ENCODE results near the gene GPR37L1.

DNA sequence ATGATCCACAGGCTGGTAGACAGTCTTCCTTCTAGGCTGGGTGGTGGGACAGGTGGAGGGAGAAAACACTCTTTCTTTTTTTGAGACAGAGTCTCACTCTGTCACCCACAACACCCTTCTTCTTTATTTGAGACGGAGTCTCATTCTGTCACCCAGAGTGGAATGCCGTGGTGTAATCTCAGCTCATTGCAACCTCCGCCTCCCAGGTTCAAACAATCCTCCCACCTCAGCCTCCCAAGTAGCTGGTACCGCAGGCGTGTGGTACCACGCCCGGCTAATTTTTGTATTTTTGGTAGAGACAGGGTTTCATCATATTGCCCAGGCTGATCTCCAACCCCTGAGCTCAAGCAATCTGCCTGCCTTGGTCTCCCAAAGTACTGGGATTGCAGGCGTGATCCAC is 2.9 kb downstream of the GPR37L1 start:
- TF ChIP-seq, protein P1, sequence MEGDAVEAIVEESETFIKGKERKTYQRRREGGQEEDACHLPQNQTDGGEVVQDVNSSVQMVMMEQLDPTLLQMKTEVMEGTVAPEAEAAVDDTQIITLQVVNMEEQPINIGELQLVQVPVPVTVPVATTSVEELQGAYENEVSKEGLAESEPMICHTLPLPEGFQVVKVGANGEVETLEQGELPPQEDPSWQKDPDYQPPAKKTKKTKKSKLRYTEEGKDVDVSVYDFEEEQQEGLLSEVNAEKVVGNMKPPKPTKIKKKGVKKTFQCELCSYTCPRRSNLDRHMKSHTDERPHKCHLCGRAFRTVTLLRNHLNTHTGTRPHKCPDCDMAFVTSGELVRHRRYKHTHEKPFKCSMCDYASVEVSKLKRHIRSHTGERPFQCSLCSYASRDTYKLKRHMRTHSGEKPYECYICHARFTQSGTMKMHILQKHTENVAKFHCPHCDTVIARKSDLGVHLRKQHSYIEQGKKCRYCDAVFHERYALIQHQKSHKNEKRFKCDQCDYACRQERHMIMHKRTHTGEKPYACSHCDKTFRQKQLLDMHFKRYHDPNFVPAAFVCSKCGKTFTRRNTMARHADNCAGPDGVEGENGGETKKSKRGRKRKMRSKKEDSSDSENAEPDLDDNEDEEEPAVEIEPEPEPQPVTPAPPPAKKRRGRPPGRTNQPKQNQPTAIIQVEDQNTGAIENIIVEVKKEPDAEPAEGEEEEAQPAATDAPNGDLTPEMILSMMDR (IDR thresholded peaks at IDR 0.05), result no peak
- no peak for TF ChIP-seq POLR2A (IDR thresholded peaks at IDR 0.05)
